Dedifferentiated amniotic fluid mesenchymal stem cell (primary cell): Measurements from ENCODE around the gene TMEM181.
"Not testable (repeated sequence)": the region's sequence is repeated elsewhere in the genome, so short reads cannot be mapped to it uniquely, and the experiment has no call there.

Experiments
- DNase-seq: peaks from one replicate; pipeline ENCODE4 v3.0.0-alpha.2; 2016; ENCODE audit errors: extremely low spot score

Gene TMEM181

DNA sequence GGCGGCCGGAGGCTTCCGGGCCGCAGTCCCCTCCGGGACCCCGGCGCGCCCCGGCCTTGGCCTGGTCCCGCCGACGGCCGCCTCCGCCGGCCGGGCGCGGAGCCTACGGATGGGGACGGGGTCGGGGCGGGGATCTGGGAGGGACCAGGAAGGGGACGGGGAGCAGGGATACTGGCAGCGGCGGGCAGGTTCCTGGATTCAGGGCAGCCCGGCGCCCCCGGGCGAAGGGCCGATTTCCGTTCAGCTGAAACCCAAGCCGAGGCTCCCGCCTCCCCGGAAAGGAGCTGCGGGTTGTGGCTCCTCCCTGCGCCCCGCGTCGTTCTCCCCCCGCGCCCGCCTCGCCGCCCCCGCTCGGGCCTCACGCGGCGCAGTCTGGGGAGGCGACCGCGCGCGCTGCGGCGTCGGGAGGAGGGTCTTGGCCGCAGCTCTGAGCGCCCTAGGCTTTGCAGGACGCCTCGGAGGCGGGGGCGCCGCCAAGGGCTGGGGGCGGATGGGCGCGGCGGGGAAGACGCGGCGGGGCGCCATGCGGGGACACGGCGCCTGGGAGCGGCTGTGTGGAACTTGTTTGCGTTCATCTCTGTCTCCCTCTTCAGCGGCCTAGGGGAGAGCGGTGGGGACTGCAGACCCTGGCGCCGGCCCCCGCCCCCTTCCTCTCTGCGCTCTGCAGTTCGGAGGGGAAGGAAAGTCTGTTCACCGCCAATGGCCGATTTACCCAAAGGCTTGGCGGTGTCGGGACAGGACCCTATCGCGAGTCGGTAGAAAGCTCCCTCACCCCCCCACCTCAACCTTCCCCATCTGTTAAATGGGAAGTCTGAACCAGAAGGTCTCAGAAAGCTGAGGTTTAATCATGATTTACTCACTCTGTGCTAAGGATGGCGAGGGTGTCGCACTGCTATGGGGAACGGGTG is 22.7 kb upstream of the TMEM181 start:
- no peak for DNase-seq

DNA sequence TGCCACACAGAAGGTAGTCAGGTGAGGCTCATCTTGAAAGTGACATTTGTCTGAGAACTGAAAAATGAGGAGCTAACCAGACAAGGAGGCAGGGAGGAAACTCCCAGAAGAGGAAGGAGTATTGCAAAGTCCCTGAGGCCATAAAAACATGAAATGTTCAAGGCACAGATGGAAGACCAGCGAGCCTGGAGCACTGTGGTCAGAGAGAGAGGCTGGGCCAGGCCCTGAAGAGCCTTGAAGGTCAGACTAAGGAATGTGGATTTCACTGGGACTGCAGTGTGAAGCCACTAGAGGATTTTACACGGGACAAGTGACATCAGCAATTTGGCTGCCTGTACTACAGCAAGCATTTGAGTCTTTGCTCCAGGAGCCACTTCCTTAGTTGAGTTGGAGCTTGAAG is 21.1 kb upstream of the TMEM181 start:
- no peak for DNase-seq

DNA sequence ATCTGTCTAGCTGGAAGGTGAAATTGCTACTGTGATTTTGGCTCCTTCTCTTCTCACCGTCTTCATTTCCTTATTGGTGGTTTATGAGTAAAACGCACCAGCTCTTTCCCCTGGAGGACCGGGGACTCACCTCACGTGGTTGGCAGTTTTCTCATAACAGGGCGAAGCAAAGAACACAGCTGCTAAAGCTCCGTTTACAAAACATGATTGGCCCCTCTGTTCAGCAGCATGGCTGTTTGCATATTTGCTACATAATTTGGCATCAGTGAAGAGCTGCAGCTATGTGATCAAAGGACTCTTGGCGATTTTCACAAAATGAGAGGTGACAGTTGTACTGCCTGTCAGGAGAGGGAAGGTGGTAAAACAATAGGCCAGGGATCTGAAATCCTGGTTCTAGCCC is 20.5 kb upstream of the TMEM181 start:
- DNase-seq, result no peak

DNA sequence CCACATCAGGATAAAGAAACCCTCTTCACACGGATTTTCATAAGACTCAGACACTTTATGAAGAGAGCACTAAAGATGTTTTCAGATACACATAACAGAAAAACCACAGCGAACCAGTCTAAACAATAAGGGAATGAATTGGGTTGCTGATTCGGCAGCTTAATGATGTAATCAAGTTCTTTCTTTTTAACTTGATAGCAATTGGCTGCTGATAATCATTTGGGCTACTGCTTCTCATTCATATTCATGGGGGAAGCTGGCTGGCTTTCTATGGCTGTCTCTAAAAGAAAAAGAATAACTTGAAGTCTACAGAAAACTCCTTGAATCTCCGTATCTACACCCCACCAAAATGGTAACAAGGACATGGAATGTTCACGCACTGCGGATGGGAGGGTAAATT is 20.0 kb upstream of the TMEM181 start:
- DNase-seq, result no peak

DNA sequence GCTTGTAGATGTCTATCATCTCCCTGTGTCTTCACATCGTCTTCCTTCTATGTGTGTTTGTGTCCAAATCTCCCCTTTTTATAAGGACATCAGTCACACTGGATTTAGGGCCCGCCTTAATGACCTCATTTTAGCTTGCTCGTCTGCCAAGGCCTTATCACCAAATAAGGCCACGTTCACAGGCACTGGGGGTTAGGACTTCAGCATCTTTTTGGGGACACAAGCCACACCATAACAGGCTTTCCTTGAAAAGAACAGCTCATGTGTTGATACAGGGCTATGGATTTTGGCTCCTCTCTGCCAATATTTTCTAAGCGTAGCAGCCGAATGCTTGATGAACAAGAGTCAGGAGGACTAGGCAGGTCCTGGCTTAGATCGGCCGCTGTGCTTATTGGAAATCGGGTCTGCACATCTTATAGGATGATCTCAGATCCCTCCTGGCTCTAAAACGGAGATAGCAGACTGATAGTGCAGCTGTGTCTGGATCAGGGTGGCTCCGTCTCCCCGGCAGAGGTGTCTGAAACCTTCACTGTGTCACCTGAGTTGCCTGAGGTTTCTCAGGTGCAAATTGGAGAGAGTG is 16.2 kb upstream of the TMEM181 start:
- DNase-seq, result no peak

DNA sequence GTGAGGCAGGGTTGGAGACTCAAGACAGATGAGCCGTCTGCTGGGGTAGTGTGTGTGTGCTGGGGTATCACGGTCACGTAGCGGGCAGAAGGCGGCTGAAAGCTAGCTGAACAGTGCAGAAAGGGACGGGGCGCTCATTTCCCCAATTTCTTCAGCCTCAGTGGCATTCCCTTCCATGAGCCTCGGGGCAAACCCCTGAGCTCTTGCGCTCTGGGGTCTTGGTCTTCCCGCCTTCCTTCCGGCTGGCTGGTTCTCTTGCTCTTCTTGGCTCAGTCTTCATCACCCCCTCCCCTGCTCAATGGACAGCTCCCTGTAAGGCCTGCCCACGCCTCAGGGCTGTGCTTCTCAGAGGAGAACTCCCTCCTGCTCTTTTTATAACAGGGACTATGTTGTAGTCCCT is 15.5 kb upstream of the TMEM181 start:
- DNase-seq, result no peak

DNA sequence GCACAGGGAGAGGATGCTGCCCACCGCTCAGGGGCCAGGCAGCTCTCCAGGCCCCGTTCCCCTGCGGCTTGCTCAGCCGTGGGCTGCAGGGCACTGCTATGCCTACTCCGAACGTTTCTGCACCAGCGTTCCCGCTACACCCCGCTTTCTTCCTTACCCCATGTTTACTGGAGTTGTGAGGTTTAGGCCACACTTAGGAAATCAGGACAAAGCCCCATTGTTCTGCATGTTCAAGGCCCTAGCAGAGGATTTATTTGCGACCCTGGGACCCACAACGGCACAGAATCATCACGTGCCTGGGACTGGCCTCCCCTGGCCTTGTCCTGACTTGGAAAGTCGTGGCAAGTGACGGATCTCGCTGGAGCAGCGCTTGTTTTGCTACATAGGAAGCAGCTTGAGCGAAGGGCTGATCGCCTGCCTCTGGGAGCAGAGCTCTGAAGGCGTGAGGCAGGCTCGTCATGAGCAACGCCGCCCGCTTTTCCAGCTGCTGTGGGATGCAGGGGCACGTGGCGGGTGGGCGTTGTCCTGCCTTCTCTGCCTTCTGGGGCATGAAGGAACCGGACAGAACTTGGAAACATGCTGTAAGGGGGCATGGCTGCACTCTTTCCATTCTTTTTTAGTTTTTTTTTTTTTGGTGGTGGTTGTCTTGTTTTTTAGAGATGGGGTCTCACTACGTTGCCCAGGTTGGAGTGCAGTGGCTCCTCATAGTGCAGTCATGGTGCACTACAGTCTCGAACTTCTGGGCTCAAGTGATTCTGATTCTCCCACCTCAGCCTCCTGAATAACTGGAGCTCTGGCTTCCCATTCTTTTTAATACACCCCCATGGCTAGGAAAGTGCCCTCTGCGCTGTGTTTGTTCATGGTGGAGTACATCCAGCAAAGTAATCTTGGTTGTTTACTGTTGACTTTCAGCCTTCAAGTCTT is 14.6 kb upstream of the TMEM181 start:
- no peak for DNase-seq

DNA sequence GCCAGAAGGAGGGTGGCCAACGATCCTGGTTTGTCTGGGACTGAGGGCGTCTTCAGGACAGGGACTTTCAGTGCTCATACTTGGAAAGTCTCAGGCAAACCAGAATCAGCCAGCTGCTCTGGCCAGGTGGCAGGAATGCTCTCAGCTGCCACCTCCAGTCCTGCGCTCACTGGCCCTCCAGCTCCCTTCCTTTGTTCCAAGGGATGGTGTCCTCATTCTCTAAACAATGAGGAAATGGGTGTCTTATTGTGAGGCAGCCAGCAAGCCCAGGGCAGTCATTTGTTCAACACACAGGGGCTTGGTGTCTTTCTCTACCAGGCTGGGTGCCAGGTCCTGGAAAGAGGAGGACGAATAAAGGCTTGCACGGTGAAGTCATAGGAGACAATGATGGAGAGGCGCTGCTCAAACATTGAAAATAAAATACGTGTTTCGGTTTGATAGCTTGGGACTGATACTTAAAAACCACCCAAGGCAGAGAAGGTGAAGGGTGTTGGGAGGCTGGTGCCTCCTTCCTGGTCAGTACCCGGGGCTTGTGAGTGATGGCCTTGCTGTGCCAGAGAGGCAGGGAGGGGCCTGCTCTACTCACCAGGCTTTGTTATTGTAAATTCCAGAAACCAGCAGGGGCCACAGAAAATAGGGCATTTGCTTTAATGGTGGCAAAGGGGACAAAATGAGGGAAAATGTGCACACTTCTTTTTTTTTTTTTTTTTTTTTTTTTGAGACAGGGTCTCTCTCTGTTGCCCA is 11.3 kb upstream of the TMEM181 start:
- DNase-seq, result no peak

DNA sequence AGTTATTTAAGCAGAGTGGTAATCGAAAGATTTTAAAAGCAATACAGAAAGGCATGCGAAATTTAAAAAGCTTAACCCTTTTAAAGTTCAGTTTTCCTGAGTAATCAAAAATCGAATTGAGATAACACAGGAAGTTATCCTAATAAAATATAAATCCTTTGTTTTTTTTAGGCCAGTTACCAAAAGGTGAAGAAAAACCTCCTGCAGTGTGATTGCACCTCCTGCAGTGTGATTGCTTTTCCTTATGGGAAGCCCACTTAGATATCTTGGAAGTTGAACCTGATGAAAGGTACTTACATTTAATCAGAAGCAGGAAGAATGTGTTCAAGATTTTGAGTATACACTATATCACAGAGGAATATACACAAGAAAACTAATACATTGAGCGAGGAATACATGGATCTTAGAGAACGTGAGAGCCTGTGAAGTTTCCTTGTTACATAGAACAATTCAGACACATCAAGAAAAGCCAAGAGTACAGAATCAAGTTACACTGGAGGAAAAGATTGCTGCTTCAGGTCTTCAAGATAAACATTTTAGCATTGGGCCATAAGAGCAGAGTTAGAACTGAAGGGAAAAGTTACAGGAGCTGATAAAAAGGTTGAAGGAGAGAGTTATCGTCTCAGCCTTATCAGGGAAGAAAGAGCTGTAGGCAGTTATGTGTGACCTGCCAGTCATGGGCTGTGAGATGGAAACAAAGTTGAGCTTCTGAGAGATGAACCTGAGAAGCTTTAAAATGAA is 7.7 kb upstream of the TMEM181 start:
- DNase-seq, result no peak

DNA sequence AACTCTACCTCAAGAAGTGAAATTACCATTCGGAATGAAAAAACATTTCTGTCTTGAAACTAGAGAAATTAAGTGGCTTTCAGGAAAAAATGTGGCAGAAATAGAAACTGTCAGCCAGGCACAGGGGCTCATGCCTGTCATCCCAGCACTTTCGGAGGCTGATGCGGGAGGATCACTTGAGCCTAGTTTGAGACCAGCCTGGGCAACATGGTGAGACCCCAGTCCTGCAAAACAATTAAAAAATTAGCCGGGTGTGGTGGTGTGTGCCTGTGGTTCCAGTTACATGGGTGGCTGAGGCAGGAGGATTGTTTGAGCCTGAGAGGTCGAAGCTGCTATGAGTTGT is 7.1 kb upstream of the TMEM181 start:
- no peak for DNase-seq

DNA sequence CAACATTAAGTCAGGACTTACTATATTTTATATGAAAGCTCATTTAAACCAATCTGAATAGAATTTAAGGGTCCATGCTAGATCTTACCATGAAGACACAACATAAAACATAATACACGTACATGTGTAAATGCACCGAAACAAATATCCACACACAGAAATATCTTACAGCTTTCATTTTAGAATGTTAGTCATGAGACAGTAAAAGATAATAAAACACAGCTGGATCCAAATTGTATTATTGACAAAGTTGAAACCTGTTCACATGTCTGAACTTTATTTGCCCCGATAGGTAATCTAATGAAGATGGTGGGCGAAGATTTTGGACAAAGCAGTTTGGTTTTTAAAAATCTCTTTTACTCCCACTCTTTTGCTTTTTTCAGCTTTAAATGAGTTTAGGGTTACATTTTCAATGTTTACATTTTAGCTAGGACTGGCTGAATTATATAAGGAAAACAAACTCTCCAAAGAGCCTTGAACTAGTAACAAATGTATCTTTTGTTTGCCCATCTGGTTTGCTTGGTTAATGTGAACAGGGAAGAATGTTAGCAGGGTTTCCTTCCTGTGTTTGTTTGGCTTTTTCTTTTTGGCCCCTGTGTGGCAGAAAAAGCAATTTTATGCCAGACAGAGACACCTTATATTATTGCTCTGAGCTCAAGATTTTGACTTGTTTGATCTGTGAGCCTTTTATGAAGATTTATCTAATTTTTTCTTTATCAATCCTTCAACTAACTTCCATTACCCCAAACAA is 5.1 kb upstream of the TMEM181 start:
- no peak for DNase-seq

DNA sequence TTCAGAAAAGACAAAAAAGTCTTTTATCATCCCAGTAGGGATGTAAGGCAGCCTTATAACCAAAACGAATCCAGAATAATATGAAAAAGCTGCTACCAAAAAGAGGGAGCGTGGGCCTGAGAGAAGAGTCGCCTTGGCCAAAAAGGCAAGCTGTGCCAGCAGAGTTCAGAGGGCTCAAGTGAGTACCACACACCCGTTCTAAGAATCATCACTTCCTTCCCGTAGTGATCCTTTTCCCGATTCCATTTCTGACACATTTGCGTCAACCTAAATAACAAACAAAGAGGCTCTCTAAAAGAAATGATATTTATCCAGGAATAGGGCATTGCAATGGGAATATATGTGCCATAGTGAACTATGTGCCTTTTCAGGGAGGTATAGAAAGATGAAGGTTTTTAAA is 3.8 kb upstream of the TMEM181 start:
- DNase-seq, result no peak

DNA sequence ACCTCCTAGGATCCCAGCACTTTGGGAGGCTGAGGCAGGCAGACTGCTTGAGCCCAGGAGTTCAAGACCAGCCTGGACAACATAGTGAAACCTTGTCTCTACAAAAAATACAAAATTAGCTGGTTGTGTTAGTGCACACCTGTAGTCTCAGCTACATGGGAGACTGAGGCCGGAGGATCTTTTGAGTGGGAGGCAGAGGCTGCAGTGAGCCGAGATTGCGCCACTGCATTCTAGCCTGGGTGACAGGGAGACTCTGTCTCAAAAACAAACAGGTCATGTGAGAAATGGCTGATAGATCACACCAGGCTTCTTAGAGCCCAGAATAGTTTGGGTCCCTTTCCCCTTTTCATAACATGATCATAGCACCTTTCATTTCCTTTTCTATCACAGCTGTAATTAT is 2.8 kb upstream of the TMEM181 start:
- not testable (repeated sequence) for DNase-seq

DNA sequence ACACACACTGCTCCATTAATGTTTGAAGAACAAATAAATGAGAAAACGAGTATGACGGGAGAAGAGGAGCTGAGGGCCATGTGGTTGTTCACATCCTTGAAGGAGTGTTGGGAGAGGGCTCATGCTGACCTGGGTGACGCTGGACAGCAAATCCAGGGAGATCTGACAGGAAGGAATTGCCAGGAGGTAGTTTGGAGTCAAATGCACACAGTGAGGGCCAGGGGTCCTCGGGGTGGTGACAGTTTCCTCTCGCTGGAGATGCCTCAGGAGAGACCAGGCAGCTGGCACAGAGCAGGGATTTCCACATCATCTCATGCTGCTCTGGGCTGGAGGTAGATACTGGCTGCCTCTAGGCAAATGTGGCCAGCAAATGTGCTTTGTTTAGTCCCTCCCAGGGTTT is 2.0 kb upstream of the TMEM181 start:
- DNase-seq, result no peak

DNA sequence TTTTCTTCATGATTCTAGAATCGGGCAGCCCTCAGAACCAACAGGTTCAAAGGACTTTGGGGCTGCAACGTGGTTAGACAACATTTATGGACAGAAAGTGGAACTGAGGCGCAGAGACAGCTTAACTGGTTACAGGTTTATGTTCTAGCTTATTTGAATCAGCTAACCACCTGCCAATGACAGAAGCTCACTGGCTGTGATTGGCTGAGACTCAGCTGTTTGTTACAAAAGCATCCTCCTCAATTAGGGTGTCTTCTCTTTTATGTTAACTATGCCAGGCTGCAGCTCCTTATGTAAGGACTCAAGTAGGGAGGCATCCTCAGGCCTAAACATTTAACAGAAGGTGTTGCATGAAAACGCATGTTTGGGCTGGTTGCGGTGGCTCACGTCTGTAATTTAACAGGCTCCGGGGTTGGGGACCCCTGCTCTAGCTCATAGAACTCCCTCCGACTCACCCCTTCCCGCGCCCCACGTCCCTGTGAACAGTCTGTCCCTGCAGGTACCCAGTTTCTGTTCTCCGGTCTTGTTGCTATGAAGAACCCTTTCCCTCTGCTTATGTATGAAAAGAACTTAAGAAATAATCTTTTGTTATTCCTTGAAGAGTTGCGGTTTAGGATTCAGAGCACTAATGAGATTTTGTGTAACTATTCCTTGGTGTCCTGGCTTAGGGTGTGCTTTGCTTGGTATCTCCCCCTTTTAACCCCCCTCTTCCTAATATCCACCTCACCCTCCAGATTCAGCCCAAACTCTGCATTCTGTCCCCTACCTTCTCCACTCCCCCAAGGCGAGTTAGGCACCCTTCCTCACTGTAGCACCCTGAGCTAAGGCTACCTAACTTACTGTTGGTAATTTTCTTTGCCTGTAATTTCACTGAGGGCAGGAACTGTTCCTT is 1.2 kb upstream of the TMEM181 start:
- DNase-seq, result no peak

DNA sequence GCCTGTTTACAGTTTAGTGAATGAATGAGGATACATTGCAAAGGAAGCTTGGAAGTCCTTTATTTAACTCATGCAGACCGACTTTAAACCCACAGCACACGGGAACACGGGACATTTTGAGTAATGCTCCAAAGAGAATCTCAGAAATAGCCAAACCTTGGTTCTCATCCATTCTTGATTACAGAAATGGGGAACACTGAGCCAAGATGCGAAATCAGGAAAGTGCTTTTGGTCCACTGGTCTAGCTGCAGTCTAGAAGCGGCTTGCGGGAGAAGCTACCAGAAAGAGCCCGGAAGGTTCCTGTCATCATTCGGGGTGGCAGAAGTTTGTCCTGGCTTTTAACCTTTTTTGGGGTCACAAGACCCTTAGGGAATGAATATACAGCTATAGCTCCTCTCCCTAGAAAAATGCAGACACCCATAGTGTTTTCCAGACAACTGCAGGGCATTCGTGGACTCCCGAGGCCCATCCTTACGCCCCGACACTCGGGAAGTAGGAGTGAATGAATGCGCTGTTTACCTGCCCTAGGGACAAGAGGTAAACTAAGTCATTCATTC is 475 bp upstream of the TMEM181 start:
- DNase-seq, result no peak

DNA sequence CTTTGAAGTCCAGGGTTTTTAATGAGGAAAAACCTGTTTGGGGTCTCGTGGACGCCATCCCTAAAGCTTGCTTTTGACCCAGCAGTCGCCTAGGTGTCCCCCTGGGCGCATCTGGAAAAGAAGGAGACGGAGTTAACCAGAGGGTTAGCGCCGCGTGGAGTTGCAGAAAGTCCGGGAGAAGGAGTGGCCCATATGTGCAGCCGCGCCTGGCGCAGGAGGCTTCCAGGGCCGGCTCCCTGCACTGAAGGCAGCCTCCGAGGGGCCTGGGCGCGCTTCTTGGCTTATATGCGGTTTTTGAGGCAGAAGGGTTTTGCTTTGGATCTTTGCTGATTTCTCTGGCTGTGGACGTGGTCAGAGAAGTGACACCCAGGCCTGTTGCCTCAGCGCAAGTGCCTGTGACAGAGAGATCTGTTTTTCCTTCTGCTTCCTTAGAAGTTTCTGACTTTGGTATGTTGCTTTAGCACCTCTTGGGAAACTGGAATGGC is 987 bp downstream of the TMEM181 start:
- no peak for DNase-seq

DNA sequence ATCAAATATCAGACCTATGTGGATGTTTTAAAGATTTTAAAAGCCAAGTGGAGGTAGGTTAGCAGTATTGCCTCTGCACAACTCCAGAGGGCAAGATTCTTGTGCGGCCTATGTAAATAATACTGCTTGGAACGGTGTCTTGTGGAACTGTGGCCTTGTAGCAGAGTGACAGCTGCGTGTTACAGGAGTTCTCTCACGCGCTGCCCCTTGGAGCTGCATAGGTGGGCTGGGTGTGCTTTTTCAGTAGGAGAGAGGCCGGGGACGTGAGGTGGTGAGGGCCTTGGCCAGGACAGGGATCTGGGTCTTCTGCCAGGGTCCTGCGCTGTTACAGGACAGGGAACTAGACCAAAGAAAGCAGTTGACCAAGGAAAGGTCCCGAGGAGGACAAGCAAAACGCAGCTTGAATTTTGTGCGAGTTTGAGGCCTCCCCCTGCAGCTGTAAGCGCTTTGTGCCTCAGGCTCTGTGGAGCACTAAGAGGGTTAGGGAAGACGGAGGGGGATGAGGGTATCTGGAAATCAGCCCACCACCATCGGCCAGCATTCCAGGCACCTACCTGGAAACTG is 1.5 kb downstream of the TMEM181 start:
- DNase-seq, result no peak

DNA sequence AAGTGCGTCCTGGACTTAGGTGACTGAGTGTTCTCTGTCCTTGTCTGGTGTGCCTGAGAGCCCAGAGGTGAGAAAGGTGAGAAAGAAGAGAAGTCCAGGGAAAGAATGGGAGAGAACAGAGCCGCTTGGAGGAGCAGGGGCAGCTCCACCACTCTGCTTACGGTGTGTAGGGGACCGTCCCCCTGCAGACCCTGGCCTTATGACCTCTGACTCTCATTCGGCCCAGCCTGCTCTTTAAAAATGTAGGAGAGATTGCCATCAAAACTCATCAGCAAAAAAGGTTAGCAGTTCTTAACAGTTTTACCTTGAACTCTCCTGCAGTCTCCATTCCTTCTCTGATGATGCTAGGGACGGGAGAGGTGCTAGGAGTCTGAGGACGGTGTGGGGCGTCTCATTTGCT is 2.0 kb downstream of the TMEM181 start:
- no peak for DNase-seq
